GM23338 (cell line): ENCODE data around the gene MAST4. TPM values are rescaled to one million over a fixed set of nuclear protein-coding genes. Genes with fewer than 3 reads are reported as not detected.

ENCODE experiments used
- ATAC-seq: fragments of 200-7000 bp; cut with Tn5 transposase; 3 replicates; pipeline ENCODE4 v1.9.1; 2020
- DNase-seq: peaks from one replicate; pipeline ENCODE4 v3.0.0-alpha.2; 2015; ENCODE audit warnings: low spot score
- H2AFZ ChIP-seq: fragments of 200-600 bp; sonication (generic); 2 replicates; pipeline ENCODE4 v1.8.0; 2016; ENCODE audit warnings: antibody characterized with exemption, mild to moderate bottlenecking, moderate library complexity
- H3F3A ChIP-seq: fragments of 200-600 bp; sonication (generic); replicated peaks from 2 replicates; pipeline ENCODE4 v1.8.0; 2017; ENCODE audit warnings: antibody characterized with exemption, mixed run types, low read depth
- H3K27ac ChIP-seq: fragments of 200-600 bp; sonication (generic); 2 replicates; pipeline ENCODE4 v1.6.1; 2016; ENCODE audit warnings: low read depth
- H3K27me3 ChIP-seq: fragments of 200-600 bp; sonication (generic); 2 replicates; pipeline ENCODE4 v1.8.0; 2016; ENCODE audit warnings: mild to moderate bottlenecking, mixed run types, moderate library complexity; ENCODE audit not compliant: insufficient read depth
- H3K36me3 ChIP-seq: fragments of 200-600 bp; sonication (generic); 2 replicates; pipeline ENCODE4 v1.8.0; 2016; ENCODE audit warnings: mild to moderate bottlenecking; ENCODE audit not compliant: insufficient read depth
- H3K4me1 ChIP-seq: fragments of 200-600 bp; sonication (generic); 2 replicates; pipeline ENCODE4 v1.8.0; 2016; ENCODE audit warnings: mild to moderate bottlenecking, moderate library complexity; ENCODE audit not compliant: insufficient read depth
- H3K4me2 ChIP-seq: fragments of 200-600 bp; sonication (generic); 2 replicates; pipeline ENCODE4 v1.7.1; 2017; ENCODE audit warnings: mixed run types
- H3K4me3 ChIP-seq: fragments of 200-600 bp; sonication (generic); 2 replicates; pipeline ENCODE4 v1.6.1; 2016; ENCODE audit warnings: mixed run types
- H3K79me2 ChIP-seq: fragments of 200-600 bp; sonication (generic); replicated peaks from 2 replicates; pipeline ENCODE4 v1.8.0; 2017; ENCODE audit warnings: mild to moderate bottlenecking; ENCODE audit not compliant: insufficient read depth
- H3K9me2 ChIP-seq: fragments of 200-600 bp; sonication (generic); 2 replicates; pipeline ENCODE4 v1.8.0; 2017; ENCODE audit not compliant: insufficient read depth
- H4K20me1 ChIP-seq: fragments of 200-600 bp; sonication (generic); replicated peaks from 2 replicates; pipeline ENCODE4 v1.8.0; 2017; ENCODE audit warnings: mild to moderate bottlenecking; ENCODE audit not compliant: insufficient read depth
- H3K27ac Mint-ChIP-seq: 2 replicates; pipeline ENCODE4 v1.8.0; 2020; ENCODE audit warnings: inconsistent platforms, mild to moderate bottlenecking, moderate library complexity, mixed read lengths
- H3K27me3 Mint-ChIP-seq: 3 replicates; pipeline ENCODE4 v1.8.0; 2022; ENCODE audit warnings: low read depth, mild to moderate bottlenecking, moderate library complexity, mixed read lengths, inconsistent platforms; ENCODE audit not compliant: insufficient read depth, poor library complexity
- H3K36me3 Mint-ChIP-seq: 3 replicates; pipeline ENCODE4 v1.8.0; 2021; ENCODE audit warnings: low read depth, mild to moderate bottlenecking, inconsistent platforms, moderate library complexity, mixed read lengths
- H3K4me1 Mint-ChIP-seq: 3 replicates; pipeline ENCODE4 v1.8.0; 2020; ENCODE audit warnings: mild to moderate bottlenecking, inconsistent platforms, mixed read lengths
- H3K4me3 Mint-ChIP-seq: 3 replicates; pipeline ENCODE4 v1.8.0; 2021; ENCODE audit warnings: moderate library complexity, mild to moderate bottlenecking, inconsistent platforms, mixed read lengths
- H3K9me3 Mint-ChIP-seq: 3 replicates; pipeline ENCODE4 v1.8.0; 2020; ENCODE audit warnings: moderate library complexity, mild to moderate bottlenecking, inconsistent platforms, mixed read lengths
- CREB1 ChIP-seq: fragments of 250-450 bp; sonication (Bioruptor Pico); IDR thresholded peaks from 2 replicates; pipeline ENCODE4 v1.5.0; 2020; ENCODE audit warnings: low read depth, mild to moderate bottlenecking, moderate library complexity
- EZH2phosphoT487 ChIP-seq: fragments of 200-600 bp; sonication (generic); IDR thresholded peaks from one replicate; pipeline ENCODE4 v1.8.1; 2018; ENCODE audit warnings: antibody characterized with exemption; ENCODE audit not compliant: unreplicated experiment
- JUNB ChIP-seq: IDR thresholded peaks from one replicate; pipeline ENCODE4 v1.6.1; 2016; ENCODE audit warnings: antibody characterized with exemption; ENCODE audit not compliant: unreplicated experiment
- POLR2AphosphoS5 ChIP-seq: IDR thresholded peaks from 2 replicates; pipeline ENCODE4 v1.6.1; 2016; ENCODE audit warnings: antibody characterized with exemption, low read depth
- STAT1 ChIP-seq: IDR thresholded peaks from one replicate; pipeline ENCODE4 v1.6.1; 2016; ENCODE audit warnings: antibody characterized with exemption; ENCODE audit not compliant: unreplicated experiment
- ZNF114 ChIP-seq: fragments of 250-450 bp; sonication (Bioruptor Pico); IDR thresholded peaks from 2 replicates; pipeline ENCODE4 v1.5.0; 2020; ENCODE audit warnings: mild to moderate bottlenecking, moderate library complexity
- ZNF331 ChIP-seq: fragments of 250-450 bp; sonication (Bioruptor Pico); IDR thresholded peaks from 2 replicates; pipeline ENCODE4 v1.5.0; 2020; ENCODE audit warnings: low read depth, mild to moderate bottlenecking, moderate library complexity
- polyA plus RNA-seq: library from polyadenylated mRNA; unstranded; fragments of >200 nt; fragmentation: Nextera tagmentation; extraction: Ambion mirVana; gene quantifications from 2 replicates; pipeline ENCODE4 v1.2.1, GENCODE V29; 2016
- total RNA-seq: library from RNA; depleted of rRNA; stranded (reverse); fragments of >200 nt; shearing (Covaris generic); gene quantifications from 2 replicates; pipeline ENCODE4 v1.2.3, GENCODE V29; 2014
- TF ChIP-seq, protein P1 (sequence below), 2 experiments: fragments of 200-600 bp in 1 of 2; sonication (generic) in 1 of 2; conservative IDR thresholded peaks; 2 replicates each; pipeline versions ENCODE4 v1.5.1 to v1.6.1; 2016 to 2017; ENCODE audit warnings: antibody characterized with exemption in 2 of 2, low read depth in 2 of 2, mild to moderate bottlenecking in 2 of 2, moderate library complexity in 1 of 2
- TF ChIP-seq, protein P2 (sequence below): IDR thresholded peaks from 2 replicates; pipeline ENCODE4 v1.6.1; 2016; ENCODE audit warnings: antibody characterized with exemption
- TF ChIP-seq, protein P3 (sequence below): IDR thresholded peaks from one replicate; pipeline ENCODE4 v1.6.1; 2018; ENCODE audit warnings: antibody characterized with exemption; ENCODE audit not compliant: unreplicated experiment

MAST4 gene
- total and polyA plus RNA-seq, 2 experiments from 2014 or later, result 3.6 to 8.5 TPM

DNA sequence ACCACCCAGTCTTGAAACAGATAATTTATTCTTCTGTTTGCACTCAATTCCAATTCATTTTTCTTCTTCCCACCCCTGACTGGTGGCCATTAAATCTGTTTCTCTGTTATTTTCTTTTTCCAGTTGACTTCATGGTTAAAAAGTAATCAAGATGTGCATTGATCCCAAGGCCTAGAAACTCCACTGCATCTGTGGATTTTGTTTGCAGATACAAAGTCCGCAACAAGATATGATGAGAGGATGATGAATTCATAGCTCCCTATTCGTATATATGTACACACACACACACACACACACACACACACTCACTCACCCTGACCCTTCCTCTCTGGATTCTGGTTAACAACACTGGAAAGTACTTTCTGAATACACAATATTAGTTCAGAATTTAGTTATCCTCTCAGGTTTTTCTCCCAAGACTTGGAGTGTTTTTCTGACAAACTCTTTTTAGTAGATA is 548.0 kb downstream of the MAST4 start:
- Mint-ChIP-seq H3K4me3 (no peak overlapping the region), H3K4me1 (no peaks in the 10 kb centered on the region), H3K27ac (peak overlapping the region; percentile 24; the same call in 1 of the 2 replicates), H3K36me3 (no peaks in the 10 kb centered on the region), H3K27me3 (peaks cover 2% of the 10 kb centered on the region), H3K9me3 (no peaks in the 10 kb centered on the region)
- Histone ChIP-seq H3K27ac (no peak overlapping the region), H3K4me3 (no peak overlapping the region), H2AFZ (no peak overlapping the region), H3F3A (no peaks in the 10 kb centered on the region), H3K36me3 (no peaks in the 10 kb centered on the region), H3K27me3 (no peaks in the 10 kb centered on the region), H4K20me1 (no peaks in the 10 kb centered on the region), H3K4me1 (no peaks in the 10 kb centered on the region), H3K4me2 (no peak overlapping the region), H3K9me2 (no peaks in the 10 kb centered on the region), H3K79me2 (no peaks in the 10 kb centered on the region)
- no peak for ATAC-seq
- no peak for DNase-seq
- no peak for TF ChIP-seq ZNF114
- TF ChIP-seq POLR2AphosphoS5, result no peak
- no peak for TF ChIP-seq JUNB

DNA sequence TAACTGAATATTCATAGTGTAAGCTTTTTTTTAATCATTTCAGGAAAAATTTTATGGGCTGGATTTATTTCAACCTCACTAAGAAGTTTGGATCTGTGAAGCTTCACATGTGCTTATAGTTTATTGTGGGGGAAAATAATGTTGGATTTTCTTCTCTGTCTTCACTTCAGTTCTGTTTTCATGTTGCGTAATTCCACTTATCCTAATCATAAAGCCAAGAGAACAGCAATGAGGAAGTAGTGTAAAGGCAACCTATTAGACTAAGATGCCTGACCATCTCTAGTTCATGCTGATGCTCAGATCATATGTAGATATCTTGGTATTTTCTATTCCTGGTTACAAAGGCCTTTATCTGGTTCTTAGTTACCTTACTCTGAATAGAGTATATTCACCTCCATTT is 550.4 kb downstream of the MAST4 start:
- Histone ChIP-seq H4K20me1 (no peaks in the 10 kb centered on the region), H3K4me3 (no peak overlapping the region), H3K4me2 (no peak overlapping the region), H3K36me3 (no peaks in the 10 kb centered on the region), H3K27ac (no peak overlapping the region), H3K27me3 (no peaks in the 10 kb centered on the region), H3K4me1 (no peaks in the 10 kb centered on the region), H2AFZ (no peak overlapping the region), H3K79me2 (no peaks in the 10 kb centered on the region), H3K9me2 (no peaks in the 10 kb centered on the region), H3F3A (no peaks in the 10 kb centered on the region)
- no peak overlapping the region for H3K4me3 Mint-ChIP-seq
- H3K36me3 Mint-ChIP-seq, result no peaks in the 10 kb centered on the region
- H3K27ac Mint-ChIP-seq, result no peak overlapping the region
- DNase-seq (no peak), ATAC-seq (no peak)
- H3K9me3 Mint-ChIP-seq, result no peaks in the 10 kb centered on the region
- H3K27me3 Mint-ChIP-seq, result peaks cover 3% of the 10 kb centered on the region
- no peaks in the 10 kb centered on the region for H3K4me1 Mint-ChIP-seq
- TF ChIP-seq, protein P1, sequence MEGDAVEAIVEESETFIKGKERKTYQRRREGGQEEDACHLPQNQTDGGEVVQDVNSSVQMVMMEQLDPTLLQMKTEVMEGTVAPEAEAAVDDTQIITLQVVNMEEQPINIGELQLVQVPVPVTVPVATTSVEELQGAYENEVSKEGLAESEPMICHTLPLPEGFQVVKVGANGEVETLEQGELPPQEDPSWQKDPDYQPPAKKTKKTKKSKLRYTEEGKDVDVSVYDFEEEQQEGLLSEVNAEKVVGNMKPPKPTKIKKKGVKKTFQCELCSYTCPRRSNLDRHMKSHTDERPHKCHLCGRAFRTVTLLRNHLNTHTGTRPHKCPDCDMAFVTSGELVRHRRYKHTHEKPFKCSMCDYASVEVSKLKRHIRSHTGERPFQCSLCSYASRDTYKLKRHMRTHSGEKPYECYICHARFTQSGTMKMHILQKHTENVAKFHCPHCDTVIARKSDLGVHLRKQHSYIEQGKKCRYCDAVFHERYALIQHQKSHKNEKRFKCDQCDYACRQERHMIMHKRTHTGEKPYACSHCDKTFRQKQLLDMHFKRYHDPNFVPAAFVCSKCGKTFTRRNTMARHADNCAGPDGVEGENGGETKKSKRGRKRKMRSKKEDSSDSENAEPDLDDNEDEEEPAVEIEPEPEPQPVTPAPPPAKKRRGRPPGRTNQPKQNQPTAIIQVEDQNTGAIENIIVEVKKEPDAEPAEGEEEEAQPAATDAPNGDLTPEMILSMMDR (conservative IDR thresholded peaks at IDR 0.05; ENCODE audit: low read depth in 2 of 2), result no peak
- TF ChIP-seq, protein P2, sequence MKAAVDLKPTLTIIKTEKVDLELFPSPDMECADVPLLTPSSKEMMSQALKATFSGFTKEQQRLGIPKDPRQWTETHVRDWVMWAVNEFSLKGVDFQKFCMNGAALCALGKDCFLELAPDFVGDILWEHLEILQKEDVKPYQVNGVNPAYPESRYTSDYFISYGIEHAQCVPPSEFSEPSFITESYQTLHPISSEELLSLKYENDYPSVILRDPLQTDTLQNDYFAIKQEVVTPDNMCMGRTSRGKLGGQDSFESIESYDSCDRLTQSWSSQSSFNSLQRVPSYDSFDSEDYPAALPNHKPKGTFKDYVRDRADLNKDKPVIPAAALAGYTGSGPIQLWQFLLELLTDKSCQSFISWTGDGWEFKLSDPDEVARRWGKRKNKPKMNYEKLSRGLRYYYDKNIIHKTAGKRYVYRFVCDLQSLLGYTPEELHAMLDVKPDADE, result no peak
- no peak for TF ChIP-seq CREB1 (CRISPR knock-in tag)
- TF ChIP-seq ZNF114, result no peak
- TF ChIP-seq STAT1, result no peak
- TF ChIP-seq EZH2phosphoT487, result no peak
- no peak for TF ChIP-seq ZNF331 (CRISPR knock-in tag)
- TF ChIP-seq, protein P3, sequence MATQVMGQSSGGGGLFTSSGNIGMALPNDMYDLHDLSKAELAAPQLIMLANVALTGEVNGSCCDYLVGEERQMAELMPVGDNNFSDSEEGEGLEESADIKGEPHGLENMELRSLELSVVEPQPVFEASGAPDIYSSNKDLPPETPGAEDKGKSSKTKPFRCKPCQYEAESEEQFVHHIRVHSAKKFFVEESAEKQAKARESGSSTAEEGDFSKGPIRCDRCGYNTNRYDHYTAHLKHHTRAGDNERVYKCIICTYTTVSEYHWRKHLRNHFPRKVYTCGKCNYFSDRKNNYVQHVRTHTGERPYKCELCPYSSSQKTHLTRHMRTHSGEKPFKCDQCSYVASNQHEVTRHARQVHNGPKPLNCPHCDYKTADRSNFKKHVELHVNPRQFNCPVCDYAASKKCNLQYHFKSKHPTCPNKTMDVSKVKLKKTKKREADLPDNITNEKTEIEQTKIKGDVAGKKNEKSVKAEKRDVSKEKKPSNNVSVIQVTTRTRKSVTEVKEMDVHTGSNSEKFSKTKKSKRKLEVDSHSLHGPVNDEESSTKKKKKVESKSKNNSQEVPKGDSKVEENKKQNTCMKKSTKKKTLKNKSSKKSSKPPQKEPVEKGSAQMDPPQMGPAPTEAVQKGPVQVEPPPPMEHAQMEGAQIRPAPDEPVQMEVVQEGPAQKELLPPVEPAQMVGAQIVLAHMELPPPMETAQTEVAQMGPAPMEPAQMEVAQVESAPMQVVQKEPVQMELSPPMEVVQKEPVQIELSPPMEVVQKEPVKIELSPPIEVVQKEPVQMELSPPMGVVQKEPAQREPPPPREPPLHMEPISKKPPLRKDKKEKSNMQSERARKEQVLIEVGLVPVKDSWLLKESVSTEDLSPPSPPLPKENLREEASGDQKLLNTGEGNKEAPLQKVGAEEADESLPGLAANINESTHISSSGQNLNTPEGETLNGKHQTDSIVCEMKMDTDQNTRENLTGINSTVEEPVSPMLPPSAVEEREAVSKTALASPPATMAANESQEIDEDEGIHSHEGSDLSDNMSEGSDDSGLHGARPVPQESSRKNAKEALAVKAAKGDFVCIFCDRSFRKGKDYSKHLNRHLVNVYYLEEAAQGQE, result no peak
- TF ChIP-seq JUNB, result no peak
